ELR (cell line): ENCODE measurements around the gene HEATR9.
"Not testable (repeated sequence)": the region's sequence is repeated elsewhere in the genome, so short reads cannot be mapped to it uniquely, and the experiment has no call there.

Source experiments
- DNase-seq: peaks from one replicate; pipeline ENCODE4 v3.0.0-alpha.2; 2015; ENCODE audit warnings: low read depth

HEATR9 gene, protein sequence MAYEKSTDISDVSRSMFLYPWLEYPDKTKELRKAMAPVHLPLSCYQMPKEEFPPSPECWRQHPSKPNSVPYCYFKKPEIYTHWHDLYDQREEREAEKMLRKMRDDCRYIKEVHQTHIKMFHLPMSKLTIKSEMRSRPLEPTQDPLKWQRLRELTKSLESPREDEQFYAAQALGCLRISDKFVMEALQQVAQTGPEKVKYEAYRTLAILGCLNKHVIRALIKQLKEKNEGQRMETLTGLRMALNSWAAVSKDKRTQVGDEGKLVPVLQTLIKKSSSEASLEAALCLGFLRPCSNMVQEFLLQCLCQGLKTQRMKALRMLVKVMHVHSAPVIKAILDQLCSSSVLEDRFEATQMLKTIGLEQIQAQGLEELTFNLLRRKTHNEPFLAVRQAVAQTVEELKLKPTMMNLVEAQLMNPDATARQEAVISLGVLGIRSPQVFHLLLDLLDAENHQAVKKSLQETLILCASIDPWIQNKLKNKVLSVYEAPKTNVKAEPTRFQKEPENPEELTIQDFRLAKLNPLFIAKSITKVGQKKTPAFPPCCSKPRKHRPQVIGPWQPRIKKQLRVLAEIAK

DNA sequence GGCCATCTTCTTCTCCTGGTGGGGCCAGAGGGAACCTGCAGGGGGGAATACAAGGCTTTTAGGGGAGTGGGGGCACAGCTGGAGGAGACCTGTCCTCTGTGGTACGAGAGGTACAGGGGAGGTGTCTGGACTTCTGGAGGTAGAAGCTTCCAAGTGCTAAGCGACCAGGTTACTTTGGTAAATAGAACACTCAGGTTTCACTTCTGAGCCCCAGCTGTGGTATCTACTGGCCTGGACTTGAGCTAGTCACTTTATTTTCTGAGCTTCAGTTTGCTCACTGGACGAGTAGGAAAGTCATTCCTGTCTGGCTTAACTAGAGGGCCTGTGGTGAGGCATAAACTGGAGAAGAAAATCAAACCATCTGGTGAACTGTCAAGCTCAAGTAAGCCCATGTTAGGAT is at the start of gene HEATR9:
TSS of gene HEATR9 (minus strand) at position 155 of the 400 bp plus-strand sequence. CDS start at position 6, 149 bp downstream.
- DNase-seq: no peak

DNA sequence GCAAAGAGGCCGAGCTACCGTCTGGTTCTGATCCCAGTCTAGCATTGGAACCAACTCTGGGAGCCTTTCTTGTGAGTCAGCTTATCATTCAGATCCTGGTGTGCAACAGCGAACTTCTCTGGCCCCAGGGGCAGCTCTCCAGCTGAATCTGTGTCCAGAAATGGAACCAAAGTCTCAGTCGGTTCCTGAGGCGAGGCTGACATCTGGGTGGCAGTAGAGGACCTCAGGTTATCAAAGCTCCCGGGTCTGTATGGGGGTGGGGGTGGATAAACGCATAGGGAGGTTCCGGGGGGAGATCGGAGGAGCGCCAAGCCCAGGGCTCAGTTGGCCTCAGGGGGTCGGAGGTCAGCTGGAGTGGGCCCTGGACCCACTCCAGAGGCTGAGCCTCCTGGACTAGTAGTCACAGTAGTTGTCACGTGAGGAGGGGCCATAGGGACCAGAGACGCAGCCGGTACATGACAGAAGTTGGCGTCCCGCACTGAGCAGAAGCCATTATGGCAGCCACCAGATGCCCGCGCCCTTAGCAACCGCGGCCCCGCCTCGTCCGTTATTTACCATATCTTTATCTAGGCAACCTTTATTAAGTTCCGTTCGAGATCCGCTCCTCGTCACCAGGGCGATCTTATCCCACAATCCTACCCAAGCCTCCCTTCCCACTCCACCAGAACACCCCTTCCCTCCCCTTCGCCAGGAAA is 49.0 kb upstream of the HEATR9 start:
- no peak for DNase-seq

DNA sequence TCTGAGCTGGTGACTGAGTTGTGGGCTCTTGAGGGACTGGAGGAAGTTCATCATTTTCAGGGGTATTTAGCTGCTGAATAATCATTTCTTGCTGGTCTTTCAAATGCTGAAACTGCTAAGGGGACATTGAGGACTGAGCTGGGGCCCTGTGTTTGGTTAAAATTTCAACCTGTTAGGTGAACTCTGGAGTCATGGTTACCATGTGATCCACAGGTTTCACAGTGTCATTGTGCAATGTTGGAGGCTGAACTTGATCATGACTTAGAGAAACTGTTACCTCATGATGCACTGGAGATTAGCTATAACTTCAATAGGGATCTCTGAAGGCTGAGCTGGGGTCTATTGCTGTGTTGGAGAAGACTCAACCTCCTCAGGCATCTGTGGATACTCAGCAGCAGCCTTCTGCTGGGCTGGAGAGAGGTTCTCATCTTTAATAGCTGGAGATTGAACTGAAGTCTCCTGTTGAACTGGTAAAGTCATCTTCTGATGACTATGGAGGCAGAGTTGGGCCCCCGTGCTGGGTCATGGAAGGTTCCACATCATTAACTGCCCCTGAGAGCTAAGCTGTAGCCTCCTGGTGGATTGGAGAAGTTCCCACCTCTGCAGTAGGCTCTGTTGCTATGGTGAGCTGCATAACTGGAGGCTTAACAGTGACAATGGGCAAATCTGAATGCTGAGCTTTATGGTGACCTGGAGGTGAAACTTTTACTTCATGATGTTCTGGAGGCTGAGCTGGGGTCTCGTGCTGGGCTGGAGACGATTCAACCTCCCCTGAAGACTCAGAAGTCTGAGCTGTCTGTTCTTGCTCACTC is 46.7 kb upstream of the HEATR9 start:
- DNase-seq: no peak

DNA sequence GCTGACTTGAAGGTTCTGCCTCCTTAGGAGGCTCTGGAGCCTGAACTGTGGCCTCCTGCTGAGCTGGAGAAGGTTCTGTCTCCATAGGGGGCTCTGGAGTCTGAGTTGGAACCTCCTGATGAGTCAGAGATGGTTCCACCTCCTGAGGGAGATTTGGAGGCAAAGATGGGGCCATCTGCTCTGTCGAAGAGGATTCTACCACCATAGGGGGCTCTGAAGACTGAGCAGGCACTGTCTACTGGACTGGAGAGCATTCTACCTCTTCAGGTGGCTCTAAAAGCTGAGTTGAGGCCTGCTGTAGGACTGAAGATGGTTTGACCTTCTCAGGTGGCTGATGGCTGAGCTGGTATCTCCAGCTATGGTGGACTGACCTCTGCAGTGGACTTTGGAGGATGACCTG is 45.7 kb upstream of the HEATR9 start:
- DNase-seq: no peak

DNA sequence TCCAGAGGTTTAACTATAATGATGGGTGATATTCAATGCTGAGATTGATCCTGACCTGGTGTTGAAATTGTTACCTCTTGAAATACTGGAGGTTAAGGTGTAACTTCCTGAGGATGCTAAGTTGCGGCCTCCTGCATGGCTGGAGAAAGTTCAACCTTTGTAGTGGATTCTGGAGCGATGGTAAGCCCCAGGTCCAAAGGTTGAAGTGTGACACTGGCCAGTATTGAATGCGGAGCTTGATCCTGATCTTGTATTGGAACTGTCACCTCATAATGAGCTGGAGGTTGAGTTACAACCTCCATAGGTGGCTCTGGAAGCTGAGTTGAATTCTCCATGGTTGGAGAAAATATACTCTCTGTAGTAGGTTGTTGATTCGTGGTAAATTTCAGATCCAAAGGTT is 44.9 kb upstream of the HEATR9 start:
- no peak for DNase-seq

DNA sequence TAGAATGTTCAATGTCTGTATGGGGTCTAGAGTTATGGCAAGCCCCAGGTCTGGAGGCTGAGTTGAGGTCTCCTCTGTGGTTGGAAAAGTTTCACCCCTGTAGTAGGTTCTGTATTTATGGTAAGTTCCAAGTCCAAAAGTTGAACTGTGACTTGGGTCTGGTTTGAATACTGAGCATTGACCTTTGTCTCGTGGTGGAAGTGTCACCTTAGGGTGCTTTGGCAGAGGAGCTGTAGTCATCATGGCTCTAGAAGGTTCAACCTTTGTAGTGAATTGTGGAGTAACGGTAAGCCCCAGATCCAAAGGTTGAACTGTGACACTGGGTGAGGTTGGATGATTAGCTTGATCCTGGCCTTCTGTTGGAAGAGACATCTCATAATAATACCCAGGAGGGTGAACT is 44.3 kb upstream of the HEATR9 start:
- DNase-seq: no peak

DNA sequence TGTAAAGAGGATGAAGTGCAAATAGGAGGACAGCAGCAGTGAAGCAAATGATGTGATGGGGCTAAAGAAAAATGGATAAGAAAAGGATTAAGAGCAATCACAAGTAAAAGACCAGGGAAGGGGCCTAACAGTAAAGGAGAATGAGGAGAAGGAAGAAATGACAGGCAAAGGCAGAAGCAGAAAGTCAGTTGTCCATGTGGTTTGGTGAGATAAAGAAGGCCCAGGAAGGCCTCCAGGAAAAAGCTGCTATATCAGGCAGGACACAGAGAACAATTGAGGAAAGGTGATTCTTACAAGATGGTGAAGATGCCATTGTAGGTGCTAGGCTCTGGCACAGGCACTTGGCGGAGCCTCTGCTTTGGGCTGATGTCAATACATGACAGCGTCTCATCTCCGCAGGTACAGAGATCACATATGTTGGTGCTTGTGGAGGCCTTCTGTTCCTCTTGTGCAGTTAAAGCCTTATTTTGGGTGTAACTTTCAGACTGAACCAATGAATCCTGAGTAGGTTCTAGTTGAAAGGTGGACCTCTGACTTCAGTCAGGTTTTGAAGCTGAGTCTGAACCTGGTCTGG is 43.7 kb upstream of the HEATR9 start:
- no peak for DNase-seq

DNA sequence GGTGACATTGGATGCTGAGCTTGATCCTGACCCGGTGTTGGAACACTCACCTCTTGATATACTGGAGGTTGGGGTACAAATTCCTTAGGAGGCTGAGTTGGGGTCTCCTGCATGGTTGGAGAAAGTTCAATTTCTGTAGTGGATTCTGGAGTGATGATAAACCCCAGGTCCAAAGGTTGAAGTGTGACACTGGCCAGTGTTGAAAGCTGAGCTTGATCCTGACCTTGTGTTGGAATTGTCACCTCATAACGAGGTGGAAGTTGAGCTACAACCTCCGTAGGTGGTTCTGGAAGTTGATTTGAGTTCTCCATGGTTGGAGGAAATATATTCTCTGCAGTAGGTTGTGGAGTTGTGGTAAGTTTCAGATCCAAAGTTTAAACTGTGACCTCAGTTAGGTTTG is 40.7 kb upstream of the HEATR9 start:
- DNase-seq: no peak

DNA sequence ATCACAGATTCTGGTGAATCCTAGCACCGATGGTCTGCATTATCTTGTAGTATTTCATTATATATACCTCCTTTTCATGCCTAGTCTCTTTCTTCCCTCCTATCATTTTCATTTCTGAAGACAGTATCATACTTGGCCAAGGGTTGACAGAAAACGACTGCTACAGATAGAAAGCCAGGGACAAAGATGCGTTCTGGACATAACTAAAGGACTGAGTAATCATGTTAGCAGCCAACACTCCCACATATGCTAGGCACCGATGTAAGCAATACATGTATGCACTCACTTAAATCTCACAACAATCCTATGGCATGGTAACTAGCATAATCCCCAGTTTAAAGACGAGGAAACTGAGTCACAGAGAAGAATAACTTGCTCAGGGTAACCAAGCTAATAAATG is 39.0 kb upstream of the HEATR9 start:
- DNase-seq: no peak

DNA sequence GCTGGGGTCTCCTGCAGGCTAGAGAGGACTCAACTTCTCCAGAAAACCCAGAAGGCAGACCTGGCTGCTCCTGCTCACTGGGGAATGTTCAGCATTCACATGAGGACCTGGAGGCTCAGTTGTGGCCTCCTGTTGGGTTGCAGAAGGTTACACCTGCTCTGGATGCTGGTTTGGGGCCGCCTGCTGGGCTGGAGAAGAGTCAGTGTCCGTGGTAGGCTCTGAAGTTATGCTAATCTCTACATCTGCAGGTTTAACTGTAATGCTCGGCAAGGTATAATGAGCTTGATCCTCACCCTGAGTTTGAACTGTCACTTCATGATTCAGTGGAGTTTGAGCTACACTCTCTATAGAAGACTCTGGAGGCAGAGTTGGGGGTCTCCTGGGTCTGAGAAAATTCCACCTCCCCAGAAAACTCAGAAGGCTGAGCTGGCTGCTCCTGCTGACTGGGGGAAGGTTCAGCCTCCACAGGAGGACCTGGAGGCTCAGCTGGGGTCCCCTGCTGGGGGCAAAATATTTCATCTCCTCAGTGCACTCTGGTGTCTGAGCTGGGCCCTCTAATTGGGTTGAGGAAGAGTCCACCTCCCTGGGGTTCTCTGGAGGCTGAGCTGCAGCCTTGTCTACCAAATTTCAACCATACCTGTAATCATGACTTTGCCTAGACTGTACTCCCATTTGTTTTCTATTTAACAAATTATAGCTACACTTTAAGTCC is 38.4 kb upstream of the HEATR9 start:
- no peak for DNase-seq

DNA sequence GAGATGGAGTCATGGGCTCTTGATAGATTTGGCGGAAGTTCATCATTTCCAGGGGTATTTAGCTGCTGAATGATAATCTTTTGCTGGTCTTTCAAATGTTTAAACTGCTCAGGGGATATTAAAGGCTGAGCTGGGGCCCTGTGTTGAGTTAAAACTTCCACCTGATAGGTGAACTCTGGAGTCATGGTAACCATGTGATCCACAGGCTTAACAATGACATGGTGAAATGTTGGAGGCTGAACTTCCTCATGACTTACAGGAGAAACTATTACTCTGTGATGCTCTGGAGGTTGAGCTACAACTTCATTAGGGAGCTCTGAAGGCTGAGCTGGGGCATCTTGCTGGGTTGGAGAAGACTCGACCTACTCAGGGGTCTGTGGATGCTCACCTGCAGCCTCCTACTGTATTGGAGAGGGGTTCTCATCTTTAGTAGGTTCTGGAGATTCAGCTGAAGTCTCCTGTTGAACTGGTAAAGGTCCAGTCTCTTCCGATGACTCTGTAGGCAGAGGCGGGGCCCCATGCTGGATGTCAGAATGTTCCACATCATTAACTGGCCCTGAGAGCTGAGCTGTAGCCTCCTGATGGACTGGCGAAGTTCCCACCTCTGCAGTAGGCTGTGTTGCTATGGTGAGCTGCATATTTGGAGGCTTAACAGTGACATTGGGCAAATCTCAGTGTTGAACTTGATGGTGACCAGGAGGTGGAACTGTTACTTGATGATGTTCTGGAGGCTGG is 37.7 kb upstream of the HEATR9 start:
- DNase-seq: no peak

DNA sequence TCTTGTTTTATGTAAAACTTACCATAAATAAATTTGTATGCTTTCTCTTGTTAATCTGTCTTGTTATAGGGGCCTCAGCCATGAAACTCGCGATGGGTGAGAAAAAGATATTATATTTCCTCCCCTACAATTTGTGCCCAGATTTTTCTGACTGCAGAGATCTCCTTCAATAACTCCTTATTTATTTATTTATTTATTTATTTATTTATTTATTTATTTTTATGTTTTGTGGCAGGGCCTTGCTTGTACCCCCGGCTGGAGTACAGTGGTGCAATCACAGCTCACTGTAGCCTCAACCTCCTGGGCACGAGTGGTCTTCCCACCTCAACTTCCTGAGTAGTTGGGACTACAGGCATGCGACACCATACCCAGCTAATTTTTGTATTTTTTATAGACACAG is 34.8 kb upstream of the HEATR9 start:
- DNase-seq: no peak

DNA sequence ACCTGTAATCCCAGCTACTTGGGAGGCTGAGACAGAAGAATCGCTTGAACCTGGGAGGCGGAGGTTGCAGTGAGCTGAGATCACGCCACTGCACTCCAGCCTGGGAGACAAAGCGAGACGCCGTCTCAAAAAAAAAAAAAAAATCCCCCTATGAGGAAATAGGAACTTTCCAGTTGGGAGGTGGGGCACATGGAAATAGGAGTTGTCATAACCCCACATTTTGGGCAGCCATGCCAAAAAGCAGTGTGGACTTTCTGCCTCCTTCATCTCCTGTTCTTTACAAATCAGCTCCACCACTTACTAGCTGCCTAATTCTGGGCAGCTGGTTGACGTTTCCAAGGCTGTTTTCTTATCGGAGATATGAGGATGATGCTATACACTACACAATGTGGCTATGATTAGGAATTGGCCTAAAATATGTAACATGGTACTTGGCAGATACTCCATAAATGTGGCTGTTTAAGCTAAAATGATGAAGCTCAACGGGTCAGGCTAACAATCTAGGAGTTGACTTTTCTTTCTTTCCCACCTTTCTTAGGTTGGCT is 33.0 kb upstream of the HEATR9 start:
- DNase-seq: no peak

DNA sequence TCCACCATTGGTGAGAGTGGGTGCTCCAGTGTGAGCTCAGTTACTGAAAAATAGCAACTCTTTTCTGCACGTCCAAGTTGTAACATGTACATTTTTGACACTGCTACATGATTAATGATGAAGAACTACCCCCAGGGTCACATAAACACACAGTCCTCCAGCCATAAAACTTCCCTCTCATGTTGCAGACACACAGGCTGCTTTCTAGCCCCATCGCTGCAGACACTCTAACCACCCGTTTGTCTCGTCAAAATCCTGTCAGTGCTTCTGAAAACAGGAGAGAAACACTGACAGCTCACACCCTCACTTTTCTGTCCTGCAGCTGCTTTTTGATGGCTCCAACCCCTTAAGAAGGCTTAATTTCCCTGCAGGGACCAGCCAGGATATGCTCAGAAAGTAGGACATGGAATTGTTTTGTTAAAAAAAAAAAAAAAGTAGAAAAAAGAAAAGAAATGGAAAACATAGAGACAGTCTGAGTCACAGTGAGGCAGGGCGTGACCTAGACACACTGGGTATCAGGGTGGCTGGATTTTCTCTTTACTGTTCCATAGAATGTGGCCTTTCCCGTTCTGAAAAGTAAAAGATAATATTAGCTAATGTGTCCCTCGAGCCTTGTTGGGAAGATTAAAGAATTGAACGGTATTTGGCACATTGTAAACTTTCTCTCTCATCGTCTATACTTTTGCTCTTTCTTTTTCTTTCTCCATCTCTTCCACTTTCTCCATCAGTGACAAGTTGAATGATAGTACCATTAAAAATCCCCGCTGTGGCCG is 32.2 kb upstream of the HEATR9 start:
- peak; percentile 32 for DNase-seq

DNA sequence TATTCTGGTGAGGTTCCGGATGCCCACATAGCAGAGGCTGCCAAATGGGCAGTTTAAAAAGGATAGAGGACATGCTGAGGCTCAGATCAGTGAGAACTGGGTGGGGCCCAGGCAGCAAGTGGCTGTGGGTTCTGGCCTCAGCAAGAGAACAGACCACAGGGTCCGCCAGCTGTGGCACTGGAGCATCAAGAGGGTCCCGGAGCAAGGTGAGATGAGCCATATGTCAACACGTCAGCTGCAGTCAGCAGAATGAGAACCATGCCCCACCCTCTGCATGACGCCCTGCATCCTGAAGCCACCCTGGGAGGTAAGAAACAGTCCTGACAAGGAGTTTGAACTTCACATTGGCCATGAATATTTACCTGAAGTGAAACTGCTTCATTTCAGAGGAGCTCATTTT is 31.6 kb upstream of the HEATR9 start:
- DNase-seq: no peak

DNA sequence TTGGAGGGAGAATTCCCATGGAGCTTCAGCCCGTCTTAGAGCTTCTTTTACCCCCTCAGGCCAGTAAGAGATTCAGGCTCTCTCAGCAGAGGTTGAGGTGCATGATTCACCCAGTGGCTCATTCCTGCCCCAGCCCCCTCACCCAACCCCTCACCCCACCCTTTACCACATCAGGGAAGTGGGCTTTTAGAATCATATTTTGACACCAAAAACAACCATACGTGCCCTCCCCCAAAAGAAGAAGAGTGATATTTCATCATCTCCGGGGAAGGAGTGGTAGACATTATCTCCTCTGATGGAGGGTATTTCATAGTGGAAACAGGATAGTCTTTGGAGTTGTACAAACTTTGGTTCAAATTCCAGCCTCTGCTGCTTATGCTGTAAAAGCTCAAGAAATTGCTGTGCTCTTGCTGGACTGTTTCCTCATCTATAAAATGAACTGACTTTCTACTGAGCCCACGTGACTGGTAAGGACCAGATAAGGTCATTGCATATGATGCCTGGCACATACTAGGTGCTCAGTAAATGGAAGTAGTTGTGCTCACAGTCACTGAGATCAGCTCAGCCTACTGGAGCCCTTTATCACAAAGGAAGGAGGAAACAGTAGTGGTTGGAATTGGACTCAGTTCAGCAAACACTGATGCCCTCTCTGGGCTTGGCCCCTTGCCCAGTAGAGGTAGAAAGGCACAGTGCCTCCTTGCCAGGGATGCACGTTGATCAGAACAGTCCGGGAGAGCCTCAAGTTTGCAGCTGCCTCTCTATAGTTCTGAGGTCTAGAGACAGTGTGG is 29.8 kb upstream of the HEATR9 start:
- peak; percentile 17 for DNase-seq

DNA sequence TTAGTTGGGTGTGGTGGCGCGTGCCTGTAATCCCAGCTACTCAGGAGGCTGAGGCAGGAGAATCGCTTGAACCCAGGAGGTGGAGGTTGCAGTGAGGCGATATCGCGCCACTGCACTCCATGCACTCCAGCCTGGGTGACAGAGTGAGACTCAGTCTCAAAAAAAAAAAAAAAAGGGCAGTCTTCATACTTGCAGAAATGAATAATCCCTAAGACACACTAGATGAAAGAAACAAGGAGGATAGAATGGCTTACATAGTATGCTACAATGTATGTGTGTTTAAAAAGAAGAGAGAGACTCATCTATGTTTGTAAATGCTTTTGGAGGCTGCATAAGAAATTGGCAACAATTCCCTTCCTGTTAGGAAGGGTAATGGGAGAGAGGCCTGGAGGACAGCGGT is 29.1 kb upstream of the HEATR9 start:
- not testable (repeated sequence) for DNase-seq

DNA sequence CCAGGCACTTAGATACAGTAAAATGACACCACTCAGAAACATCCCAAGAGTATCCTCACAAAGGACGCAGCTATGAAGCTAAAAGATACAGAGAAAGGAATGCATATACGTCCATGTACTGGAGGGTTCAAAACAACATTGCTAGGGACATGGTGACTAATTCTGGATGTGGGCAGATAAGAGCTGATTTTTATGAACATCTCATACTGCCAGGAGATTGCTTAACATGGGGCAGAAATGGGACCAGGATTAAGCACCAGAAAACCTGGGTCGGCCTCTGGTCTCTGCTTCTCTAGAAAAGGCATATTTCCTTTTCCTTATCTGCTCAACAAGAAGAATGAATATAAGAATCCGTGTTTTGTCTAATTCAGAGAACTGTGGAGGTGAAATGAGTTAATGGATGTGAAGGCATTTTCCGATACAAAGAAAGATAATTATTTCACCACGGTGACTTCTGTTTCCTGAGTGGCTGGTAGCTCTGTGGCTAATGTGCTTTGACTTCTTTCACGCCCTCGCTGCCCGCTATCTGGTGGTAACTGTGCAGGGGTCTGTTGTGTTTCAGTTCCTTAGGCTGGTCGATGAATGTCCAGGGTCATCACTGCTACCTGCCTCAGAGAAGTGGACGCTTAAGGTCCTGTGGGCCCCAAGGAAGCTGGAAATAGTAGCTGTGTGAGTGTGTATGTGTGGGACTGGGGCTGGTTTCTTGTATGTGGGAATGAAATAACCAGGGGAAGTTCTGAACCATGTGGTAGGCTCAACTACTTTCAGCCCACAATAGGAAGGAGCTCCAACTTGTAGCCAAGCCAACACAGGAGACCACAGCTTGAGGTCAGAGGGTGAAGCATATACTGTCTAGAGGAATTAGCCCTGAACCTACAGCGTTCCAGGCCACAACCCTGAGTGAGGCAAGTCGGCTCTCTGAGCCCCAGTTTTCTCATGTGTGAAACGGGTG is 27.2 kb upstream of the HEATR9 start:
- DNase-seq: no peak
